Adipocyte (in vitro differentiated cells): ENCODE results near the gene ARAF.
"Not testable (repeated sequence)": the region's sequence is repeated elsewhere in the genome, so short reads cannot be mapped to it uniquely, and the experiment has no call there.

Experiments
- DNase-seq: peaks from one replicate; pipeline ENCODE4 v3.0.0-alpha.2; 2015; ENCODE audit warnings: low read depth
- H3K27me3 ChIP-seq: replicated peaks from 2 replicates; pipeline ENCODE4 v1.7.0; 2013; ENCODE audit warnings: mild to moderate bottlenecking, low read length, moderate library complexity; ENCODE audit not compliant: control insufficient read depth, insufficient read depth
- H3K36me3 ChIP-seq: 2 replicates; pipeline ENCODE4 v1.7.0; 2013; ENCODE audit warnings: low read length, mild to moderate bottlenecking, moderate library complexity; ENCODE audit not compliant: control insufficient read depth, insufficient read depth, severe bottlenecking
- H3K4me1 ChIP-seq: 2 replicates; pipeline ENCODE4 v1.7.0; 2013; ENCODE audit warnings: mild to moderate bottlenecking, low read length, moderate library complexity; ENCODE audit not compliant: control insufficient read depth, insufficient read depth
- H3K4me3 ChIP-seq: 2 replicates; pipeline ENCODE4 v1.7.0; 2013; ENCODE audit warnings: mild to moderate bottlenecking, low read length, moderate library complexity
- H3K9ac ChIP-seq: 2 replicates; pipeline ENCODE4 v1.7.0; 2013; ENCODE audit warnings: mild to moderate bottlenecking, low read length, moderate library complexity
- H3K9me3 ChIP-seq: 2 replicates; pipeline ENCODE4 v1.7.0; 2013; ENCODE audit warnings: mild to moderate bottlenecking, low read length, moderate library complexity; ENCODE audit not compliant: control insufficient read depth

ARAF gene

GRCh38 chrX:47560934-47561658, at the start of gene ARAF:
Gene ARAF, plus strand, starts transcription at chrX:47561205. Its CDS starts 1,763 bp downstream, at chrX:47562968.
- Histone ChIP-seq H3K4me3 (peak within 1 kb of the TSS; percentile 92), H3K9me3 (no peaks in the 10 kb centered on the region), H3K4me1 (peaks cover 5% of the 10 kb centered on the region), H3K36me3 (peaks cover 22% of the 10 kb centered on the region), H3K27me3 (peaks cover 3% of the 10 kb centered on the region), H3K9ac (peak within 1 kb of the TSS; percentile 87)
- peak; percentile 98 for DNase-seq

GRCh38 chrX:47512383-47512782, 48.6 kb upstream of the ARAF start:
- H3K36me3 ChIP-seq, H3K9ac ChIP-seq, H3K9me3 ChIP-seq, H3K4me3 ChIP-seq, DNase-seq, H3K27me3 ChIP-seq, H3K4me1 ChIP-seq: not testable (repeated sequence)

GRCh38 chrX:47513034-47513965, 47.7 kb upstream of the ARAF start:
- H3K9me3 ChIP-seq, H3K9ac ChIP-seq, H3K4me1 ChIP-seq, H3K27me3 ChIP-seq, H3K36me3 ChIP-seq, DNase-seq: not testable (repeated sequence)
- peak overlapping the region; percentile 62 for H3K4me3 ChIP-seq

- H3K9ac ChIP-seq = no peak overlapping the region
- peaks cover 9% of the 10 kb centered on the region for H3K4me1 ChIP-seq
- no peaks in the 10 kb centered on the region for H3K36me3 ChIP-seq
- no peaks in the 10 kb centered on the region for H3K27me3 ChIP-seq
- no peaks in the 10 kb centered on the region for H3K9me3 ChIP-seq
- H3K4me3 ChIP-seq = no peak overlapping the region
- no peak for DNase-seq
Observed at GRCh38 chrX:47514533-47515235, 46.3 kb upstream of the ARAF start.

- H3K9ac ChIP-seq = no peak overlapping the region
- peaks cover 9% of the 10 kb centered on the region for H3K4me1 ChIP-seq
- no peak overlapping the region for H3K4me3 ChIP-seq
- H3K9me3 ChIP-seq = no peaks in the 10 kb centered on the region
- H3K27me3 ChIP-seq = no peaks in the 10 kb centered on the region
- no peak for DNase-seq
- H3K36me3 ChIP-seq = no peaks in the 10 kb centered on the region
Observed at GRCh38 chrX:47515941-47516665, 44.9 kb upstream of the ARAF start.

GRCh38 chrX:47518144-47518543, 42.9 kb upstream of the ARAF start:
- DNase-seq = no peak
- H3K27me3 ChIP-seq = no peaks in the 10 kb centered on the region
- H3K36me3 ChIP-seq = no peaks in the 10 kb centered on the region
- H3K9me3 ChIP-seq = peaks cover 6% of the 10 kb centered on the region
- no peak overlapping the region for H3K4me3 ChIP-seq
- H3K4me1 ChIP-seq = peaks cover 9% of the 10 kb centered on the region
- H3K9ac ChIP-seq = no peak overlapping the region

GRCh38 chrX:47523297-47523696, 37.7 kb upstream of the ARAF start:
- peak; percentile 86 for DNase-seq
- H3K4me3 ChIP-seq = peak overlapping the region; percentile 78

GRCh38 chrX:47523713-47524166, 37.3 kb upstream of the ARAF start:
- Histone ChIP-seq H3K9ac (peak overlapping the region; percentile 80), H3K9me3 (peaks cover 6% of the 10 kb centered on the region), H3K36me3 (no peaks in the 10 kb centered on the region), H3K4me3 (peak overlapping the region; percentile 75), H3K4me1 (peaks cover 2% of the 10 kb centered on the region), H3K27me3 (peaks cover 5% of the 10 kb centered on the region)
- DNase-seq = no peak

More at GRCh38 chrX:47523297-47523696, 37.7 kb upstream of the ARAF start:
- peaks cover 6% of the 10 kb centered on the region for H3K9me3 ChIP-seq
- H3K4me1 ChIP-seq = peaks cover 2% of the 10 kb centered on the region
- H3K27me3 ChIP-seq = peaks cover 5% of the 10 kb centered on the region
- H3K9ac ChIP-seq = peak overlapping the region; percentile 30
- H3K36me3 ChIP-seq = no peaks in the 10 kb centered on the region

GRCh38 chrX:47529548-47529947, 31.5 kb upstream of the ARAF start:
- Histone ChIP-seq H3K36me3 (no peaks in the 10 kb centered on the region), H3K9ac (no peak overlapping the region), H3K4me1 (no peaks in the 10 kb centered on the region), H3K9me3 (no peaks in the 10 kb centered on the region), H3K4me3 (no peak overlapping the region), H3K27me3 (peaks cover 9% of the 10 kb centered on the region)
- no peak for DNase-seq

GRCh38 chrX:47530049-47530448, 31.0 kb upstream of the ARAF start:
- Histone ChIP-seq H3K4me3 (no peak overlapping the region), H3K9me3 (no peaks in the 10 kb centered on the region), H3K9ac (no peak overlapping the region), H3K36me3 (no peaks in the 10 kb centered on the region), H3K4me1 (no peaks in the 10 kb centered on the region), H3K27me3 (peaks cover 9% of the 10 kb centered on the region)
- DNase-seq = no peak
